ENCODE measurements around the gene CTF1.

DNA sequence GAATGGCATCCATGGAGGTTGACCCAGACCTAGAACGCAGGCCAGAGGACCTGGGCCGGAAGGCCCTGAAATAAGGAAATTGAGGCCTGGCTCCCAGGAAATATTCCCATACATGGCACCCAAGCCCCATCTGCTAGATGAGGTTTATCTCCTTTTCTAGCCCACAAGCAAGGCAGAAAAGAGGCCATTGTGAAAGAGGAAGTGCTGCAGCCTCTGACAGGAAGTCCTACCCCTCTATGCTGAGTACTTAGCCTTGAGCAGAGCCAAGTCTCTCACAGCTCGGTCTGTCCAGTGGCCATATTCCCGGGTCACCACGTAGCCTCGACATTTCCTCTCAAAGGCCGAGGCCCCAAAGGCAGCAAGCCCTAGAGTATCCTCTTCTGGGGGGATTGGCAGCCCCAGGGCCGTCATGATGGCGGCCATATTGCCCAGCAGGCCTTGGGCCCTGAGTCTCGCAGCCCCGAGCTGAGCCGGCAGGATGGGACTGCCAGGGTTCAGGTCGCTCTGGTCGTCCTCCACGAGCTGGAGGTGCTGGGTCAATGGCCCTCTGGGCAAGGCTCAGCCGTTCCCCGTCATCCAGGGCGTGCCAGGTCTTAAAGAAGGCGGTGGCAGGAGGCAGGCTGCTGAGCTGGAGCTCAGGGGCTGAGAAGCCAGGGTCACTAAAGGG, 7.8 kb downstream of the CTF1 start:
- TF ChIP-seq MYBL2 (CRISPR knock-in tag; IDR thresholded peaks at IDR 0.05) (no peak), CTCF (IDR thresholded peaks at IDR 0.05) (no peak), TEAD4 (CRISPR knock-in tag; IDR thresholded peaks at IDR 0.05) (no peak), NR3C1 (CRISPR knock-in tag; conservative IDR thresholded peaks at IDR 0.05; ENCODE audit: low read depth) (no peak), JUN (CRISPR knock-in tag; IDR thresholded peaks at IDR 0.05) (no peak), IRF2 (CRISPR knock-in tag; IDR thresholded peaks at IDR 0.05; ENCODE audit: borderline replicate concordance, low read depth) (no peak)
